Body of pancreas (tissue), 4 donors: ENCODE data around the gene HDAC8. TPM values are rescaled to one million over a fixed set of nuclear protein-coding genes. Genes with fewer than 3 reads are reported as not detected.

Source experiments
- ATAC-seq: fragments of 150-250 bp; one replicate; pipeline ENCODE4 v1.9.1; 2016
- DNase-seq, 4 donors: peaks; one replicate each; pipeline ENCODE4 v3.0.0-alpha.2; 2019
- H3K27ac ChIP-seq, 4 donors: fragments of 200-600 bp; sonication (generic); 1 replicate in 3 of 4; 2 replicates in 1 of 4; pipeline versions ENCODE4 v1.5.1 to v1.6.1; 2016 to 2019; ENCODE audit warnings: mild to moderate bottlenecking in 1 of 4, mixed read lengths in 1 of 4, moderate library complexity in 1 of 4
- H3K27me3 ChIP-seq, 2 donors: fragments of 200-600 bp; sonication (generic); one replicate each; pipeline ENCODE4 v1.6.0; 2016; ENCODE audit warnings: mild to moderate bottlenecking in 1 of 2
- H3K36me3 ChIP-seq, 2 donors: fragments of 200-600 bp; sonication (generic); replicated peaks in 1 of 2; 2 replicates each; pipeline ENCODE4 v1.5.1; 2016; ENCODE audit warnings: low read depth in 2 of 2; ENCODE audit not compliant: insufficient read depth in 1 of 2
- H3K4me1 ChIP-seq: fragments of 200-600 bp; sonication (generic); one replicate; pipeline ENCODE4 v1.6.0; 2016
- H3K4me3 ChIP-seq, 2 donors: fragments of 200-600 bp; sonication (generic); 1 replicate in 1 of 2; 2 replicates in 1 of 2; pipeline ENCODE4 v1.5.1; 2016 to 2019
- H3K9me3 ChIP-seq, 3 donors: fragments of 200-600 bp; sonication (generic); 1 replicate in 2 of 3; 2 replicates in 1 of 3; pipeline ENCODE4 v1.5.1; 2016
- POLR2A ChIP-seq, 3 donors: fragments of 450-650 bp; IDR thresholded peaks; one replicate each; pipeline ENCODE4 v1.6.1; 2016; ENCODE audit warnings: antibody characterized with exemption in 3 of 3, mild to moderate bottlenecking in 2 of 3
- WGBS, 2 donors: methylation state at CpG; one replicate each; pipeline ENCODE4 v1.1.5; 2017; 5-methylcytosine and 5-hydroxymethylcytosine counted together
- intact Hi-C: fragments of 100-400 bp; cut with DNase I; formaldehyde crosslinking; loops from one replicate; pipeline ENCODE4 v1.15.1; 2023
- total RNA-seq, 2 donors: library from RNA; depleted of rRNA; stranded (reverse); fragments of >200 nt; gene quantifications; one replicate each; pipeline ENCODE4 v1.1.0, GENCODE V29; 2016
- TF ChIP-seq, protein P1 (sequence below), 7 experiments: fragments of 450-650 bp in 4 of 7; fragments of 200-600 bp in 3 of 7; sonication (generic) in 3 of 7; IDR thresholded peaks; one replicate each; pipeline ENCODE4 v1.5.1; 2016 to 2019; ENCODE audit warnings: antibody characterized with exemption in 7 of 7

HDAC8 gene
- total RNA-seq, 2 donors from 2014 or later, result 16.2 to 25.9 TPM

GRCh38 chrX:72382202-72382595, 190.4 kb downstream of the HDAC8 start:
- 22% methylated on average over 4 of the region's 4 CpGs; no CpG with 5 or more reads in 1 of the 2 donors for WGBS, 2 donors
- intact Hi-C loops, result no loop called here
- no peaks in the 10 kb centered on the region for H3K27me3 ChIP-seq
- peak overlapping the region in 2 of 4 donors; percentile 12 to 41 for H3K27ac ChIP-seq
- no peaks in the 10 kb centered on the region for H3K9me3 ChIP-seq
- ATAC-seq (peak; percentile 53), DNase-seq (peak in 3 of 4 donors; percentile 10 to 26 (median 11))
- H3K36me3 ChIP-seq, result no peaks in the 10 kb centered on the region
- TF ChIP-seq, protein P1, sequence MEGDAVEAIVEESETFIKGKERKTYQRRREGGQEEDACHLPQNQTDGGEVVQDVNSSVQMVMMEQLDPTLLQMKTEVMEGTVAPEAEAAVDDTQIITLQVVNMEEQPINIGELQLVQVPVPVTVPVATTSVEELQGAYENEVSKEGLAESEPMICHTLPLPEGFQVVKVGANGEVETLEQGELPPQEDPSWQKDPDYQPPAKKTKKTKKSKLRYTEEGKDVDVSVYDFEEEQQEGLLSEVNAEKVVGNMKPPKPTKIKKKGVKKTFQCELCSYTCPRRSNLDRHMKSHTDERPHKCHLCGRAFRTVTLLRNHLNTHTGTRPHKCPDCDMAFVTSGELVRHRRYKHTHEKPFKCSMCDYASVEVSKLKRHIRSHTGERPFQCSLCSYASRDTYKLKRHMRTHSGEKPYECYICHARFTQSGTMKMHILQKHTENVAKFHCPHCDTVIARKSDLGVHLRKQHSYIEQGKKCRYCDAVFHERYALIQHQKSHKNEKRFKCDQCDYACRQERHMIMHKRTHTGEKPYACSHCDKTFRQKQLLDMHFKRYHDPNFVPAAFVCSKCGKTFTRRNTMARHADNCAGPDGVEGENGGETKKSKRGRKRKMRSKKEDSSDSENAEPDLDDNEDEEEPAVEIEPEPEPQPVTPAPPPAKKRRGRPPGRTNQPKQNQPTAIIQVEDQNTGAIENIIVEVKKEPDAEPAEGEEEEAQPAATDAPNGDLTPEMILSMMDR (IDR thresholded peaks at IDR 0.05), result no peak
- no peak for TF ChIP-seq POLR2A (IDR thresholded peaks at IDR 0.05)
- H3K4me1 ChIP-seq, result peaks cover 18% of the 10 kb centered on the region
- H3K4me3 ChIP-seq, result no peak overlapping the region

- no peak overlapping the region for H3K4me3 ChIP-seq
- intact Hi-C loops, result no loop called here
- H3K27ac ChIP-seq, result peak overlapping the region in 2 of 4 donors; percentile 15 to 41
- H3K27me3 ChIP-seq, result no peaks in the 10 kb centered on the region
- no peak for TF ChIP-seq POLR2A (IDR thresholded peaks at IDR 0.05)
- TF ChIP-seq, protein P1 (IDR thresholded peaks at IDR 0.05), result no peak
- 28 to 63% methylated on average over 1 to 2 of the region's 2 CpGs for WGBS, 2 donors
- H3K9me3 ChIP-seq, result no peaks in the 10 kb centered on the region
- no peaks in the 10 kb centered on the region for H3K36me3 ChIP-seq
- ATAC-seq (peak; percentile 80), DNase-seq (peak in 3 of 4 donors; percentile 7 to 28 (median 20))
- peaks cover 18% of the 10 kb centered on the region for H3K4me1 ChIP-seq
These were observed 191.0 kb downstream of the HDAC8 start for GRCh38 chrX:72381439-72382201.

DNA sequence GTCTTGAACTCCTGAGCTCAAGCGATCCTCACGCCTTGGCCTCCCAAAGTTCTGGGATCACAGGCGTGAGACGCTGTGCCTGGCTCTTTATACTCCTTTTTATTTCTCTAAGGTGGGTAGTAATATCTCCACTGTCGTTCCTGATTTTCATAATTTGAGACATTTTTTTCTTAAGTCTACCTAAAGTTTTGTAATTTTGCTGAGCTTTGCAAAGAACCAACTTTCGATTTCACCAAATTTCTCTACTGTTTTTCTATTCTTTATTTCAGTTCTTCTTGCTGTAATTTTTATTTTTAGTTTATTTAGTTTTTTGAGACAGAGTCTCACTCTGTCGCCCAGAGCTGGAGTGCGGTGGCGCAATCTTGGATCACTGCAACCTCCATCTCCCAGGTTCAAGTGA, 196.5 kb downstream of the HDAC8 start:
- Histone ChIP-seq H3K36me3 (no peaks in the 10 kb centered on the region), H3K9me3 (no peaks in the 10 kb centered on the region), H3K27me3 (no peaks in the 10 kb centered on the region), H3K4me3 (no peak overlapping the region), H3K4me1 (peaks cover under 1% of the 10 kb centered on the region), H3K27ac (no peak overlapping the region)
- DNase-seq (no peak), ATAC-seq (no peak)
- intact Hi-C loops, result no loop called here
- 96 to 99% methylated on average over 9 of the region's 9 CpGs for WGBS, 2 donors
- TF ChIP-seq, protein P1 (IDR thresholded peaks at IDR 0.05), result no peak
- TF ChIP-seq POLR2A (IDR thresholded peaks at IDR 0.05), result no peak

DNA sequence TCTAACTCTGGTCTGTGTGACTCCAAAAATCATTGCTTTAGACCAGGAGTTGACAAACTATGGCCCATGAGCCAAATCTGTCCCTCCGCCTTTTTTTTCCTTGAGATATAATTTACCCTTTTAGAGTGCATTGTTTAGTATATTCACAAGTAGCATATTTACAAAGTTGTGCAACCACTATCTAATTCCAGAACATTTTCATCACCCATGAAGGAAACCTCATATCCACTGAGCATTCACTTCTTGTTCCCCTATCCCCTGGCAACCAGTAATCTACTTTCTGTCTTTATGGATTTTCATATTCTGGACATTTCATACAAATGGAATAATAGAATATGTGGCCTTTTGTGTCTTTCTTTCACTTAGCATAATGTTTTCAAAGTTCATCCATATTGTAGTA, 199.5 kb downstream of the HDAC8 start:
- no peak for TF ChIP-seq POLR2A (IDR thresholded peaks at IDR 0.05)
- TF ChIP-seq, protein P1 (IDR thresholded peaks at IDR 0.05), result no peak
- 100% methylated on average over 1 of the region's 1 CpG for WGBS, 2 donors
- Histone ChIP-seq H3K36me3 (no peaks in the 10 kb centered on the region), H3K27me3 (no peaks in the 10 kb centered on the region), H3K27ac (no peak overlapping the region), H3K4me3 (no peak overlapping the region), H3K4me1 (no peaks in the 10 kb centered on the region), H3K9me3 (no peaks in the 10 kb centered on the region)
- intact Hi-C loops, result no loop called here
- no peak for ATAC-seq
- no peak for DNase-seq

DNA sequence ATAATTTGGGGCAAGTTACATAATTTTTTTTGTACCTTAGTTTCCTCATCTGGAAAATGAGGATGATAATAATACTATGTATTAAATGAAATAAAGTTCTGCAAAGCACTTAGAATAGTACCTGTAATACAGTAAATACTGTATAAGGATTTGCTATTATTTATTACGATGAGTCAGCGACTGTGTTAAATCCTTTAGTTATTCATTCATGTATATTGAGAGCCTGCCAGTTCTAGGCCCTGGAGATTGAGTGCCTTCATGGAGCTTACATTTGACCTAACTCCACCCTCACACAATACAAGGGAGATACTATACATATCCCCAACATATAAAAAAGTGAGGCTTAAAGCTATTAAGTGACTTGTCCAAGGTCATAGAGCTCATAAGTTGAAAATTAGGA, 199.9 kb downstream of the HDAC8 start:
- TF ChIP-seq, protein P1 (IDR thresholded peaks at IDR 0.05), result no peak
- no peak for TF ChIP-seq POLR2A (IDR thresholded peaks at IDR 0.05)
- WGBS, 2 donors, result 92 to 97% methylated on average over 2 of the region's 2 CpGs

More for the DNA sequence above, 199.9 kb downstream of the HDAC8 start:
- intact Hi-C loops, result no loop called here
- no peak for DNase-seq
- Histone ChIP-seq H3K36me3 (no peaks in the 10 kb centered on the region), H3K9me3 (no peaks in the 10 kb centered on the region), H3K4me3 (no peak overlapping the region), H3K27me3 (no peaks in the 10 kb centered on the region), H3K27ac (no peak overlapping the region), H3K4me1 (no peaks in the 10 kb centered on the region)
- no peak for ATAC-seq
